ENCODE measurements around the gene GALNT2.

DNA sequence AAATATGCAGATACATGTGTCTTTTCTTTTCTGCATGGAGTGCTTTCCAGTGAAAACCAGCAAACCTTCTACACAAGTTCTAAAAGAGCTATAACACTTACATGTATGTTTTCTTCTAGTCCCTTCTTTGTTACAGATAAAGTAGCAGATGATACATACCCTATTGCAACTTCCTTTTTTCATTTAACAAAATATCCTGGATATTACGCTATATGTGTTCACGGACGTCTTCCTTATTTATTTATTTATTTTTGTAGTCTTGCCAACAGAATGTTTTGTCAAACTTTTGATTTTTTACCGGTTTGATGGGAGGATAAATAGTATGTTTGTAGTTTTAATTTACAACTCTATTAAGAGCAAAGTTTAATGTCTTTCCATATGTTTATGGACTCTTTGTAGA lies 5.2 kb upstream of the GALNT2 start:
- no peak for TF ChIP-seq POLR2AphosphoS5 (IDR thresholded peaks at IDR 0.05; ENCODE audit: borderline replicate concordance, low read depth, low read length)
- no peak for TF ChIP-seq EZH2 (IDR thresholded peaks at IDR 0.05)
- TF ChIP-seq FOXP2 (optimal IDR thresholded peaks at IDR 0.05; ENCODE audit: control extremely low read depth, extremely low read length, insufficient read depth), result no peak
